Effector CD4-positive, alpha-beta T cell (primary cell): Measurements from ENCODE around the gene DAGLA.
"Not testable (repeated sequence)": the region's sequence is repeated elsewhere in the genome, so short reads cannot be mapped to it uniquely, and the experiment has no call there.

Experiments
- DNase-seq: peaks from one replicate; pipeline ENCODE4 v3.0.0-alpha.2; 2020

The DAGLA gene

DNA sequence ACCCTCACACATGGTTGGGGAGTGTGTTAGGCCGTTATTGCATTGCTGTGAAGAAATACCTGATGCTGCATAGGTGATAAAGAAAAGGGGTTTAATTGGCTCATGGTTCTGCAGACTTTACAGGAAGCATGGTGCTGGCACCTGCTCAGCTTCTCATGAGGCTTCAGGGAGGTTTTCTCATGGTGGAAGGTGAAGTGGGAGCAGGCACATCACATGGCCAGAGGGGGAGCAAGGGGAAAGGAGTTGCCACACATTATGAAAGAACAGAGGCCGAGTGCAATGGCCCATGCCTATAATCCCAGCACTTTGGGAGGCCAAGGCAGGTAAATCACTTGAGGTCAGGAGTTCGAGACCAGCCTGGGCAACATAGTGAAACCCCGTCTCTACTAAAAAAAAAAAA, 19.2 kb upstream of the DAGLA start:
- DNase-seq, result not testable (repeated sequence)

DNA sequence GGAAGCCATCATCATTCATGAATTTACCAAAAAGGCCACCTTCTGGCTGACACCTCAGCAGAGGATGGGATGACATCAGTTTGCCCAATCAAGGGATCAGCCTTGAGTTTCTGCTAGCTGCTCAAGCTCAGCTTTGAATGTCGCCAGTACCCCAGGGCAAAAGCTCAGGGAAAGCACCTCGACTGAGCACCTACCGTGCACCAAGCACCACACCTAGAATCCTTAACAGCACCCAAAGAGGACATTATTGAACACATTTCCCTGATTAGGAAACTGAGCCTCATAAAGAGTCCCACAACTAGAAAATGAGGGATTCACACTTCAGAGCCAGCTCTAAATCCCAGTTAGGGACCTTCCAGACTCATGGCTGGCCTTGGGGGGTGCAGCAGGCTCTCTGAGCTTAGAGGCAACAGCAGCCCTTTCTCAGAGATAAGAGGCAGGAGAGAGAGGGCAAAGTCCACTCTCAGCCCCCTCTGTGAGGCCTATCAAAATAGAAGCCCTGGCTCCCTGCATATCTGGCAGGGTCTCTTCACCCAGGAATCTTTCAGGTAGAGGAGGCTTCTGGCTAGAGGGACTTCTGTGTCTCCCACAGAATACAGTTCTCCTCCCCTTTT, 13.4 kb upstream of the DAGLA start:
- DNase-seq, result no peak

DNA sequence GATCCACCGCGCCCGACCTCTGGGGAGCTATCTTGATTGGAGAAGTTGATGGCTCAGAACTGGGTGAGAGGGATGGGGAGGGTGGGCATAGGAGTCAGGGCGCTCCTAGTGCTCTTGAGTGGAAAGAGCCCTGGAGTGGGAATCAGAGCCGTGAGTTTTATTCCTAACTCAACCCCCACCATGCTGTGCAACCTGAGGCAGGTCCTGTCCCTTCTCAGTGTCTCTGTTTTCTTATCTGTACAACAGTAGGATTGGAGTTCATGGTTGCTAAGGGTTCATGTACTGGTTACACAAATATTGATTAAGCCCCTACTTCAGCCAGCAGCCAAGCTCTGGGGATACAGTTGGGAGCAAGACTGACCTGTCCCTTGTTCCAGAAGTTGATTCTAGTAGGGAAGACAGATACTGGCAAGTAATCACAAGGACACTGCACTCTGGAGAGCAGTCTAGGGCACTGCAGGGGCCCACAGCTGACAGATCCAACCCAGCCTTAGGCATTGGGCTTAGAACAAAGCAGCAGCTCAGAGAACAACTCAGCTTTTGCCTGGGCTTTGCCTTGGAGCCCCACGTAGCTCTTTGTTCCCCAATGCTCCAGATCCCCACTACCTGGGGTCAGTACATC, 12.4 kb upstream of the DAGLA start:
- no peak for DNase-seq

DNA sequence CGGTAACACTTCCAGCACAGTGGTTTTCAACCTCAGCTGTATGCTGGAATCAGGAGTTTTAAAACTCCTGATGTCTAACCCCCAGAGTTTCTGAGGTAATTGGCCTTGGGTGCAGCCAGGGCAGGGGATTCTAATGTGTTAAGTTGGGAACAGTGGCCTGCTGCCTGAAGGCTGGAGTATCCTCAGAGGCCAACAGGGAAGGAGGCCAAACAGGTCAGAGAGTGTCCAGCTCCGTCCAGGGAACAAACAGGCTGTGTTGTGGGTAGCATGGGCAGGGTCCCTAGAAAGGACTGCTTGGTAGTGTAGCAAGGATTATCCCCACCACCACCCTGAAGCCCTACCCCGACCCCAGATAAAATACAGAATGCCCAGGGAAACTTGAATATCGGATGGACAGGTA, 10.8 kb upstream of the DAGLA start:
- no peak for DNase-seq

DNA sequence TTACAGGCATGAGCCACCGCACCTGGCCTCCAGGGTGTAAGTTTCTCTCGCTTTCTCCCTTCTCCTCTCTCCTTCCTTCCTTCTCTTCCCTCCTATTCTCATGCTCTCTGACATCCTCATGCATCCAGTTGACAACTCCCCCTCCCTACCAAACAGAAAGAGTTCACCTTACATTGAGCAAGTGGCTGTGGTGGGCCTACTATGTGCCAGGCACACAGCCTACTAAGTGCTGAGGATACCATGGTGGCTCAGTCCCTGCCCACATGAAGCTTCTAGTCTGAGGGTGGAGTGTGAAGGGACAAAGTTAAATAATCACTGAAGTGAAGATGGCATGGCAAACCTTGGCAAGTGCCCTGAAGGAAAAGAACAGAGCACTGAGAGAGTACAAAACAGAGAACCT, 9.6 kb upstream of the DAGLA start:
- no peak for DNase-seq

DNA sequence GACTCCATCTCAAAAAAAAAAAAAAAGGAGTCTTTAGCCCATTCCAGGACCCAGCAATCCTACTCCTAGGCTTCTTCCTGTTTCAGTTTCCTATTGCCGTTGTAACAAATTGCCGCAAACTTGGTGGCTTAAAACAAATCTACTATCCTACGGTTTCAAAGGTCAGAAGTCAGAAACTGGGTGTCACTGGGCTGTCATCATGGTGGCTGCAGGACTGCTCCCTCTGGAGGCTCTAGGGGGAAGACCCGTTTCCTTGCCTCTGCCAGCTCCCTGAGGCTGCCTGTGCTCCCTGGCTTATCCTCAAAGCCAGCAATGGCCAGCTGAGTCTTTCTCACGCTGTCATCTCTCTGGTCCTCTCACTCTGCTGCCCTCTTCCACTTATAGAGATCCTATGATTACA, 8.7 kb upstream of the DAGLA start:
- no peak for DNase-seq

DNA sequence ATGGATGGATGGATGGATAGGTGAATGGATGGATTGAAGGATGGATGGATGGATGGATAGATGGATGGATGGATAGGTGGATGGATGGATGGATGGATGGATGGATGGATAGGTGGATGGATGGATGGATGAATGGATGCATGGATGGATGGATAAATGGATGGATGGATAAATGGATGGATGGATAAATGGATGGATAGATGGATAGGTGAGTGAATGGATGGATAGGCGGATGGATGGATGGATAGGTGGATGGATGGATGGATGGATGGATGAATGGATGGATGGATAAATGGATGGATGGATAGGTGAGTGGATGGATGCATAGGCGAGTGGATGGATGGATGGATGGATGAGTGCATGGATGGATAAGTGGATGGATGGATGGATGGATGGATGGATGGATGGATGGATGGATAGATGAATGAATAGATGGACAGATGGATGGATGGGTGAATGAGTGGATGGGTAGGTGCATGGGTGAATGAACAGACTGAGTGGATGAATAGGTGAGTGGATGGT, 6.2 kb upstream of the DAGLA start:
- not testable (repeated sequence) for DNase-seq

DNA sequence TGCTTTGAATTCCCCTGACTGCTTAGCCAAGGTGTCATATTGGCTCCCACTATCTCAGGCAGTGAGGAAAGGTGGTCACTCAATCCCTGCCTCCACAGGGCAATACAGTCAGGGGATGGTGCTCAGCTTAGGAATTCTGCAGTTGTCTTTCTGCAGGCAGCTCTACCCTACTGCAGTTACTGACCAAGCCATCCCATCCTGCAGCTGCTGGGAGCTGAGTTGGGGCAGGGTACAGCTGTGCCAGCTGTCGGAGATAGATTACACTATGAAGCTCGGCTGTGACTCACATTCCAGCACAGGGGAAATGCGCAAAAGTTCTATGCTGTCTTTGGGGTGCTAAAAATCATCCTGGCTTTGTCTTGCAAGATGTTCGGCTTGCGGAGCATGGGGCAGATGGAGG, 4.4 kb upstream of the DAGLA start:
- DNase-seq, result no peak

DNA sequence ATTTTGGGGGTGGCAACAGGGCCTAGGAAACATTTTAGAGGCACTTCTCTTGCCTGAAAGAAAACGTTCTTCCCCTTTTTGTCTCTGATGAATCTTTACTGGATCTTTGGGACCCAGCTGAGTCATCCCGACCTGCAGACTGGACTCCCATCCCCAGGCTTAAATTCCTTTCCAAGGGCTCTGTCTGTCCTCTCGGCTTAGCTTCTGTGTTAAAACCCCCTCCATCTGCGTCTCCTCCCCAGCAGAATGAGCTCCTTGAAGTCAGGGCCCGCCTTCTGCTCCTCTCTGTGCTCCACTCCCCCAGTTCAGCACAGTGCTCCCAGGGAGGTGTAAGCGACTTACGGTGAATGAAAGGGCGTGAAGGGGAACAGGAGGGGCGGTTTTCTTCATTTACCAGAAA, 895 bp upstream of the DAGLA start:
- DNase-seq, result no peak

DNA sequence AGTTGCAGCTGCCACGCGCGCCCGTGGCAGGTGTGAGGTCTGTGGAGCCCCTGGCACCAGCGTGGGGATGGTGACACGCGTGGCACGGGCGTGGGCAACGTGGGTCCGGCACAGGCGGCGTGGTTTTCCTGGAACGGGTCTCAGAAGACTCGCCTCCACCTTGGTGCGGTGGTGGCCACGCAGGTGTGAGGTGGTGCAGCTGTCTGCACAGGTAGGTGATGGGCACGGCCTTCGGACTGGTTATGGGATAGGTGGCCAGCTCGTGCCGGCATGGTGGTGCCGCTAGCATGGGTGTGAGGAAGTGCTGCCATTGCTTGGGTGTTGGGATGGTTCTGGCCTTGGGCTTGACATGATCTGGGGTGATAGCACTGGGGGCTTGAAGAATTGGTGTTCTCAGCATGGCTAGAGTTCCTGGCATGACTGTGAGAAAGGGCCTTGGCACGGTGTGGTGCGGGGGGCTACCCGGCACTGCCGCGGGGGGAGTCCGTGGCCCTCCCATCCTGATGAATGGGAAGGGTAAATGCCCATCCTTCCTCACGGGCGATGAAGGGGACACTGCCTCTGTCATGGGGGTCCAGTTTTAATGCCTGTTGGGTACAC, 531 bp downstream of the DAGLA start:
- no peak for DNase-seq

DNA sequence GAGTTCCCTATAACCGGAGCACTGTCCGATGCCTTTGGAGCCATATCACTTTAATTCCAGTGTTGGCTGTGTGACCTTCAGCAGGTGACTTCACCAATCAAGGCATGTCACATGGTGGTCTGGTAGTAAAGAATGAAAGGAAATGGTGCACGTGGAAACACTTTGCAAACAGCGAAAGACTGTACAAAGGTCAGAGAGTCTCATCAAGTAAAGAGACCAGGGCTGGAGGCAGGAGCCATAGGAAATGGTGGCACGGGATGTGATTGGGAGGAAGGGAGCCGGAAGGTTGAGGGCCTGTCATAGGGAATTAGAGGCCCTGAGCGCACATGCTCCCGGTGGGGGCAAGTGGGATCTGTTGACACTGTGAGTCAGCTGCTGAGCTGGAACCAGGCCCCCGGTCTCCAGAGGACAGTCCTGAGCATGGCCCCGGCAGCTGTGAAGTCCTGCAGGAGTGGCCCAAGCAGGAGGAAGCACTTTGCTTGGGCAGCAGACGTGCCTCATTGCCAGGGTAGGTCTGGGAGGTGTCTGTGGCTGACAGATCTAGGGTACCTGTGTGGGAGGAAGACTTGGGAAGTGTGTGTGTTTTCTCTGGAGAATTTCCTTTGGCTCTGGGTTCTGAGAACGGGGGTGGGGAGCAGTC, 2.0 kb downstream of the DAGLA start:
- no peak for DNase-seq

DNA sequence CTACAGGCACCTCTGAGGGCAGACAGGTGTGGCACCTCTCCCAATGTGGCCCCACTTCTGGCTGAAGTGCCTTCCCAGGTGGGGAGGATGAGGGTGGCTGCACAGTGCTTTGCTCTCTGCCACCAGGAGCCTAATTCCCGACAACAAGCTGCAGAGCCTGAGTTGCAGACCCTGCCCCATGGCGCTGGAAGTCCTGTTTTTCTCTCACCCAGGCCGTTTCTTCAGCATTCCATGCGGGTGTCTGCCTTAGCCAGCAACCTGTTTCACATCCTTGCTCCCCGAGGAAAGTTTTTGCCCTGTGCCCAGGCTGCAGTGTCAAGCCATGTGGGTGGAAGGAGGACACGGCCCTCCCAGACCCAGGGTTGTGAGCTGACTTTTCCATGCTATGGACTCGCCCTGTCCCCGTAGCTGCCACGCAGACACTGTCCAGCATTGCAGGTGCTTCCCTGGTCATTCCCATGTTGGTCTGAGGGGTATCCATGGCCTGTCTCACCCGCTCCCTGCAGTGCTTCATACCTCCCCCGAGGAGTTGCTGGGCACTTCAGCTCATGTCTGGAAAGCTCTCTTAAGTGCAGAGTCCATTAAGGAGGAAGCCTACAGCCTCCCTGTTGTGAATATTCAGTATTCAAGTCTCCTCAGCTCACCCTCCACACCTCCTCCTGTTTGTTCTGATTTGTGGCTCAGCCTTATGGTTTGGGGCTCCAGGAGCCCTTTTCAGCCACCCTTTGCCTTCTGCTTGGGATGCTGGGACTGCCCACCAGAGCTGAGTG, 2.9 kb downstream of the DAGLA start:
- no peak for DNase-seq

DNA sequence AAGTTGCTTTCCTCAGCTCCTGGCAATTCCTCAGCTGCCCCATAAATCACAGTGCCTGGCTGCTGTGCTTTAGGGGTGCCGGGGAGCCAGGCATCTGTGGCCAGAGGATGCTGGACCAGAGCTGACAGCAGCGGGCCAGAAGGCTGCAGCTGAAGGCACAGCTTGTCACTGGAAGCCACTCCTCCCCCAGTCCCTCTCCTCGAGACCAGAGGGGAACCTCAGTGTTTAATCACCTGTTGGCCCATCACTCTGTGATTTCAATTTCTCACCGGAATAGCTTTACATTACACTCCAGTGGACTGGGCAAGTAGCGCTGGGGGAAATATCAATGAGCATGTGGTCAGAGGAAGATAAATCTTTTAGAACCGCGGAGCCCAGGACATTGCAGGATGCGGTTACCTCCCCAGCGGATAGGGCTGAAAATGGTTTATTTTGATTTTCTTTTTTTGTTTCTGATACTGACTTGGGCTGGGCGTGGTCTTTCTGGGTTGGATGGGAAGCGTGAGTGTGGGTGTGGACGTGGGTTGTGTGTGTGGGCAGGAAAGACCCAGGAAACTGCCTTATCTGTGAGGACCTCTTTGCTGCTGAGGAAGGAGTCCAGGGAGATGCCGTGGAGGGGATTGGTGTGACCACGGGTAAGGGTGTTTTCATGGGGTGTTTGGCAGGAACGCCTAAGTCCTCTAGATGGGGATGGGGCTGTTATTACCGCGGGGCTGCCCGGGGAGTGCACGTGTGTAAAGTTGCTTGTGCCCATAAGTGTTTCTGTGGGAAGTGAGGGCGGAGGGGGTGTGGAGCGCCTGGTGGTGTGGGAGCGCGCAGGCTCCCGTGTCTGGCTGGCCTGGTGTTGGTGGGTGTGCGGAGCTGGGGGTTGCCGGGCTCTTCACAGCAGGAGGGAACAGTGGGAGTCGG, 4.0 kb downstream of the DAGLA start:
- no peak for DNase-seq

DNA sequence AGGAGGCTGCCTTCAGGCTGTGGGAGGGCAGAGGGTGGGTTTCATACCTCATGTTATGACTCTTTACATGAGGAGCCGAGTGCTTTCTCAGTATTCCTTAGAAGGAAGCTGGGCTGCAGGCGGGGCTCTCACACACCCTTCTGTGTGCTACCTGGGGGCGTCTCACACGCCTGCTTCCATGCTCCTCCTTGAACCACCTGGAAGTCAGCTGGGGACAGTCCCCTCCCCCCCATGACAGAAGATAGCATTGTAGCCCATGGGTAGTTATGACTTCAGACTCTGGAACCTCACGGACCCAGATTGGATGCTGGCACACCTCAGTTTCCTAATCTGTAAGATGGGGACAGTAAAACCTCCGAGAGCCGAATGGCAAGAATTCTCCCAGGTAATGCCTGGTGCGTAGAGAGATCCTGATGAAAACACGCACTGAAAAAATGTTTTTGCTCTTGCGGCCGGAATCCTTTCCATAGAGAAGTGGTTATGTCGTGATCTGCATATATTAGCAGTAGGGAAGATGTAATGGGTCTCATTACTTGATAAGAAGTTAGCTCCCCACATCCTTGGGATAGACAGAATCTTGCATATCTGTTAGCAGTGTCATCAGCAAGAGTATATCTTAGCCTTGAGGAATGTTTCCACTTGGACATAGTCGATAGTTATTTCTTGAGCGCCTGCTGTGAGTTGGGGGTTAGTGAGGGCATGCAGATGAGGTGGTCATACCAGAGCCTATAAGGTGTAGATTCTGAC, 4.9 kb downstream of the DAGLA start:
- no peak for DNase-seq

DNA sequence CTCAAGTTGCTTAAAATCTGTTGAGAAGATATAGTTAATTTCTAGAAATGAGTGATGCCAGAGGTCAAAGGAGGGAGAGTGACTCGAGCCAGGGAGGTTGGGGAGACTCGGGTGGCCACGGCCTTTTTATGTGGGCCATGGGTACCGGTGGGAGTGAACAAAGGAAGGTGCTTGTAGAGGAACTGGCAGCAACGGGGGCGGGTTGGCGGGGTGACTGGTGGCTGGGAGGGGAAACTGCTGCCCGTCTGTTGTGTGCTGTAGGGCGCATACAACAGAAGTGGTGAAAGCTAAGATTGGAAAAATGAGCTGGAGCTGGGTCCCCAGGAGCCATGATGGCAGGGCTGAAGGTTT, 5.4 kb downstream of the DAGLA start:
- DNase-seq, result no peak

DNA sequence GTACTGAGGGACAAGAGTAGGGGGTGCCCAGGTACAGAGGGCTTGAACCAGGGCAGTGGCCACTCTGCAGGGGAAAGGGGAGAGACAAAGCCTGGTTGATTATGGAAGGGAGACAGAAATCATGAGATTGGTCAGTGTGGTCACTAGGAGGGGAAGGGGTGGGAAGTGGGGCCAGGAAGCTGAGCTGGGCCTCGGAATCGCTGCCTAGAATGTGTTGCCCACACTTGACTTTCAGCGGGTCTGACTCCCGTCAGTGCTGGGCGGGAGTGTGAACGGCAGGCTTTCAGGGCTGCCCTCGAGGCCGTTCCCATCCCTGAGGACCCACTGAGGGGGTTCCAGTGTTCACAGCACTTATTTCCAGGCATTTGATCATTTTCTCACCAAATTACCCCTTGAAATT, 5.9 kb downstream of the DAGLA start:
- DNase-seq, result no peak

DNA sequence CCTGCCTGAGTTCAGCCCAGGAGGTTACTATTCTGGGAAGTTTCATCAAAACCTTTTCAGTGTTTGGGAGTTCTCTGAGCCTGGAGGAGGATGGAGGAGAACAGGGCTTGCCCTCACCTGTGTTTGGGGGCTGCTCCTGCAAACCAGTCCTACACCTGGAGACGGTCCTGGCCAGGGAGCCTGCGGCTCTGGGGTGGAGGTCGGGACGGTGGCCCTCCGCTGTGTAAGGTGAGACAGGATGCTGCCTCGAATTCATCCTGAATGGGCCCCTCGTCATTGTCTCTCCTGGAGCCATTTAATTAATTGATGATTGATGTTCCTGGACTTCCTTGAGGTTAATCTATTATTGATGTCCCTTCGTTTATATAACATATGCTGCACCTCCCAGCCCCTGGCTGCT, 6.3 kb downstream of the DAGLA start:
- no peak for DNase-seq

DNA sequence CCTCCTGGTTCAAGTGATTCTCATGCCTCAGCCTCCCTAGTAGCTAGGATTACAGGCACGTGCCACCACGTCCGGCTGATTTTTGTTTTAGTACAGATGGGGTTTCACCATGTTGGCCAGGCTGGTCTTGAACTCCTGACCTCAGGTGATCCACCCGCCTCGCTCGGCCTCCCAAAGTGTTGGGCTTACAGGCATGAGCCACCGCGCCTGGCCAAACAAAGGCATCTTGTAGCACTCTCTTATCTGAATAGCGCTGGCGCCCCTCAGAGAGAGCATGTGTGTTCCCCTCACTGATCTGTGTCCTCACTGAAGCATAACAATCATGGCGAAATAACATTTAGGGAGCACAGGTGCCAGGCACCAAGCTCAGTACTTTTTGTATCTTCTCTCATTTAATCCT, 7.2 kb downstream of the DAGLA start:
- DNase-seq, result no peak

DNA sequence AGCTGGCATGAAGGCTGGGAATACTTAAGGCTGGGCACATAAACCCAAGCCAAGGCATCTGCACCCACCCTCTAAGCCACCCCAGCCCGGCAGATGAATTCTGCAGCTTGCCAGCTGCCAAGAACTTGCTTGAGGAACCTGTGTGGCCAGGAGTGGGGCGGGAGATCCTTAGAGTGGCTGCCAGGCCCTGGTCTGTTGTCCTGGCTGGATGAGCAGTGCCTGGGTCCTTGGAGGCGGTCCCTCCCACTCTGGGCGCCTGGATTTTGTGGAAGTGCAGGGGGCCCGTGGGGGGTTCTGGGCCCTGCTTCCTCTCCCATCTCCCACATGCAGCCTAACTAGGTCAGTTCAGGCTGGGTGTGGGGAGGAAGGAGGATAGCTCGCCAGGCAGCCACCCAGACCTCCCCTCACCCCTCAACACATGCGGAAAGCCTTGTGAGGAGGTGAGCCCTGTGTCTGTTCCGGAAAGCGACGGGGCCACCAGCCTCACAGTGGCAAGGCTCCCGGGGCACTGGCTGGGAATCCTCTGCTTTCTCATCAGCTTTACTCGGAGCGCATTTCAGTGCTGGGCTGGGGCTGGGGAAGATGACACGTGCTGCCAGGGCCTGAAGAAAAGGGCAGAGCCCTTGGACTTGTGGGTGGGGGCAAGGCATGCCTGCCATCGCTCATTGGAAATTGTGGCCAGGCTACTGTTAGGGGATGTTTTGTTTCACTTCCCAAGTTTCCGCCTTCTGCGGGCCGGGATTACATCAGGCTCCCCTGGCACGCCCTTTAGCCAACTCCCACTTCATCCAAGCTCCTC, 8.4 kb downstream of the DAGLA start:
- no peak for DNase-seq

DNA sequence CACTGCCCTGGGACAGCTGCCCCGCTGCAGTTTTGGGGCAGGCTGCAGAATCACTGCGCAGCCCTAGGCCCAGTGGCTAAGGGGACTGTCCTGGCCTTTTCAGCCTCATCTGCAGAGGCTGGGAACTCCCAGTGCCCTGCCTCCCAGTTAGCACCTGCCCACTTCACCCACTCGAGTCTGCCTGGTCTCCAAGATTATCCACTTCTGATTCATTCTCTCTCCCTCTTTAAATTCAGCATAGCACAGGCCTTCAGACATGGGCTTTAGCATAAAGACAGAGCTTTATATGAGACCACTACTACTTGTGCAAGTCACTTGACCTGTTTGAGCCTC, 8.9 kb downstream of the DAGLA start:
- no peak for DNase-seq
